Measurements from ENCODE around the gene CLVS2. TPM values are rescaled to one million over a fixed set of nuclear protein-coding genes. Genes with fewer than 3 reads are reported as not detected.

CLVS2 gene
- total RNA-seq, 2 donors from 2014 or later: not detected

DNA sequence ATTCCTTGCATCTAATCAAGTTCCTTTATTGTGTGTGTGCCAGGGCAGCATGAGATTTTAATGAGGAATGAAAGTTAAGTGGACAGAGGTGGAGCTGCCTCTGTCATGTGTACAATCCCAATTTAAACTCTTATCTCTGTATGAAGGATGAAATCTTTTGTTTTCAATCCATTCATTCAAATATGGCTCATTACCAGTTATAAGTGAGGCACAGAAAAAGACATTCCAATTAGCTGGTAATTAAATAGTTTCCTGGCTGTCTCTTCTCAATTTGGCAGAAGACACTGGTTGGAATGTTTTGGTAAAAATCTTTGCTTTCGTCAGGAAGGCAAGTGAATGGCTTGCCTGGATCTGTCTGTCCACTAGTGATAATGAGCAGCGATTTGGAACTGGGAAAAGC, 46.4 kb downstream of the CLVS2 start:
- Mint-ChIP-seq H3K27me3 (no peaks in the 10 kb centered on the region), H3K36me3 (ENCODE audit: low read depth) (no peaks in the 10 kb centered on the region), H3K4me3 (no peak overlapping the region), H3K4me1 (no peaks in the 10 kb centered on the region), H3K27ac (no peak overlapping the region)
- no peaks in the 10 kb centered on the region for H3K9me3 ChIP-seq (ENCODE audit: control insufficient read depth, low read length, poor library complexity, severe bottlenecking)
- ATAC-seq (no peak), DNase-seq (no peak)

DNA sequence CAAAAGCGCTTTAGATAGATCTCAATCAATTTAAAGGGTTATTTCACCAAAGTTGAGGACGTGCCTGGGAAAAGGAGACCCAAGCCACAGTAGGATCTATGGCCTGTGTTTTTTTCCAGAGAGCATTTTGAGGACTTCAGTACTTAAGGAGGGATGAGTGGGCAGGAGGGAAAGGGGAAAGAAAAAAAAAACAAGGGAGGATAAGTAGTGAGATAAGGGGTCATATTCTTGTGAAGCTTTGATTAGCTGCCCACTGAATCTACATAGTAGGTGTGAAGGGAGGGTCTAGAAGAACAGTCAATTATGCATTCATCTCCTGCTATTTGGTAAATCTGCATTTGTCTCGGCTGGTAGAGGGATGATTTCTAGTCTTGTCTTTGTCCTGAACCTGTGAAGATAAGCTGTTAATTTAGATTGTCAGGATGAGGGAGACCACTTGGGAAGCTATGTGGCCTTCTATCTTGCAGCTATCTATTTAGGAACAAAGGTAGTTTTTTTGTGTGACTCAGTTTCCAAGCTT, 48.4 kb downstream of the CLVS2 start:
- ATAC-seq: no peak
- Mint-ChIP-seq H3K27me3 (no peaks in the 10 kb centered on the region), H3K36me3 (ENCODE audit: low read depth) (no peaks in the 10 kb centered on the region), H3K4me1 (no peaks in the 10 kb centered on the region), H3K4me3 (no peak overlapping the region), H3K27ac (no peak overlapping the region)
- no peaks in the 10 kb centered on the region for H3K9me3 ChIP-seq (ENCODE audit: control insufficient read depth, low read length, poor library complexity, severe bottlenecking)
- DNase-seq: no peak

DNA sequence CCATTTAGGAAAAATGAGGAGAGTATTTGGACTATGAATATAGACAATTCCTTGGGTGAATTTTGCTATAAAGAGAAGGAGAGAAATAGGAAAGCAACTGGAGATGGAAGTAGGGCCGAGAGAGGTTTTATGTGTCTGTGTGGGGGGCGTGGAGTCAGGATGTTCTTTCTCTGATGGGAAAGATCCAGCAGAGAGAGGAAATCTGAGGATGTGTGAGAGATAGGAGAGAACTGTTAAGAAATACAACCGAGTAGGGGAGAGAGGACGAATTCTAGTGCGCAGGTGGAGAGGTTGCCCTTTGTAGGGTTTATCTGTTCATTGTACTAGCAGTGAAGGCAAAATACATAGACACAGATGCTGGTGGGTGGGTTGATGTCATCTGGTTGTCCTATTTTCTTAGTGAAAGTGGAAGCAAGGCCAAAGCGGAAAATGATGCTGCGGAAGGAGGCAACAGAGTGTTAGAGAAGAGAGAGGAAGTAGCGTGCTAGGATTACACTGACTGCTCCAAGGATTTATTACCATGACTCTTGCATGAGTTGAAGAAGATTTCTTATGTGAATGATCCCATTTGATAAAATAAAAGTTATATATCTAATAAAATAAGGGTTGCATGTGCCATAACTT, 57.7 kb downstream of the CLVS2 start:
- Mint-ChIP-seq H3K27me3 (no peaks in the 10 kb centered on the region), H3K4me1 (no peaks in the 10 kb centered on the region), H3K4me3 (no peak overlapping the region), H3K27ac (no peak overlapping the region), H3K36me3 (ENCODE audit: low read depth) (no peaks in the 10 kb centered on the region)
- ATAC-seq (no peak), DNase-seq (no peak)
- no peaks in the 10 kb centered on the region for H3K9me3 ChIP-seq (ENCODE audit: control insufficient read depth, low read length, poor library complexity, severe bottlenecking)

DNA sequence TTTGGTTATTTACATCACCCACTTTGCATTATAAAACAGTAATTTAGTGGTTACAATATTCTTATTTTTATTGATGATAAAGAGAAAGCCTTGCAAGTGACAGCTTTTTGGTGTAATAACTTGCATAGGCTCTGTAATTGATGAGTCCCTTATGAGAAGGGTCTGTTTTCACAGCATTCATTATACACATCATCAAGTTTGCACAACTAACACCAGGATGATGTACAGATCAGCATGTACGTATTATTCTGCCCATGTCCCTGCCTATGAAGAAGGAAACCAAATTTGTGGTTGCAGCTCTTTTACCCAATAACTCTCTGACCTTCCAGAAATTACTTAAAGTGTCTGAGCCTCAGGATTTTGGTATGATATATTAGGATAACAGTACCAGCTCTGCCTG, 59.2 kb downstream of the CLVS2 start:
- Mint-ChIP-seq H3K36me3 (ENCODE audit: low read depth) (no peaks in the 10 kb centered on the region), H3K4me1 (no peaks in the 10 kb centered on the region), H3K27me3 (no peaks in the 10 kb centered on the region), H3K27ac (no peak overlapping the region), H3K4me3 (no peak overlapping the region)
- H3K9me3 ChIP-seq (ENCODE audit: control insufficient read depth, low read length, poor library complexity, severe bottlenecking): no peaks in the 10 kb centered on the region
- ATAC-seq (no peak), DNase-seq (no peak)

DNA sequence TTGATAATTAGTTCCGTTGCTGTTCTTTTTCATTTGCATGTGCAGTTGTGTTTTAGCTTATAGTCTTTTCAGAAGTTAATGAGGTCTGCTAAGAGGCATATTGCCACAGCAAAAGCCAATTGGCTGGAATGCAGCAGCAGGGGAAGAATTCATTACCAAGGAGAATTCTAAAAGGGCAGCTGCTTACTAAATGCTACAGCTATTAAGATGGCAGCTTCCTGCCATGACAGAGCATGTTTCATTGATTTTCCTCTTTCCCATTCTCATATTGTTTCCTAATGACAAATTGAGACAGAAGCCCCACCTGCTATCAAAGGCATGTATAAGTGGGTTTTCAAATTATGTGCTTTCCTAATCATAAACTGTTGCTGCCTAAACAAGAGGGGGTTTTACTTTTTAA, 66.6 kb downstream of the CLVS2 start:
- DNase-seq: no peak

DNA sequence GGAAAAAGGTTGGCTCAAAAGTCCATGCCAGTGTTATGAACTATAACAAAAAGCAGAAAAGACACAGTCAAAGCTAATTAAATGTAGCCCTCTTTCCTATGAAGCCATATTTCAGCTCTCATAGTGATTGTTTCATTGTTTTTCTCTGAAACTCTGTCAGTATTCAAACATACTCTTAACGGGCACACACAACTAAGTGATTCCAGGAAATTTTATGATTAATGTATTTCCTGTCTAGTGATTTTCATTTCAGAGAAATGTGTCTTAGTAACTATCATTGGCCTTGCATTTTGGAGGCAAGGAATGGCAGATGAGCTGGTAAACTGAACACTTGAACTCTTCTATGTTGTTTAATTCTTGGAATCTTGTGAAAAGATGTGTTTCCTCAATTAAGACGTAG, 68.0 kb downstream of the CLVS2 start:
- H3K36me3 Mint-ChIP-seq (ENCODE audit: low read depth): no peaks in the 10 kb centered on the region
- no peak overlapping the region for H3K4me3 Mint-ChIP-seq
- no peaks in the 10 kb centered on the region for H3K9me3 ChIP-seq (ENCODE audit: control insufficient read depth, low read length, poor library complexity, severe bottlenecking)
- H3K4me1 Mint-ChIP-seq: no peaks in the 10 kb centered on the region
- no peaks in the 10 kb centered on the region for H3K27me3 Mint-ChIP-seq
- DNase-seq (no peak), ATAC-seq (no peak)
- no peak overlapping the region for H3K27ac Mint-ChIP-seq

More for the DNA sequence above, 66.6 kb downstream of the CLVS2 start:
- Mint-ChIP-seq H3K27me3 (no peaks in the 10 kb centered on the region), H3K36me3 (ENCODE audit: low read depth) (no peaks in the 10 kb centered on the region), H3K27ac (no peak overlapping the region), H3K4me3 (no peak overlapping the region), H3K4me1 (no peaks in the 10 kb centered on the region)
- no peaks in the 10 kb centered on the region for H3K9me3 ChIP-seq (ENCODE audit: control insufficient read depth, low read length, poor library complexity, severe bottlenecking)
- no peak for ATAC-seq

DNA sequence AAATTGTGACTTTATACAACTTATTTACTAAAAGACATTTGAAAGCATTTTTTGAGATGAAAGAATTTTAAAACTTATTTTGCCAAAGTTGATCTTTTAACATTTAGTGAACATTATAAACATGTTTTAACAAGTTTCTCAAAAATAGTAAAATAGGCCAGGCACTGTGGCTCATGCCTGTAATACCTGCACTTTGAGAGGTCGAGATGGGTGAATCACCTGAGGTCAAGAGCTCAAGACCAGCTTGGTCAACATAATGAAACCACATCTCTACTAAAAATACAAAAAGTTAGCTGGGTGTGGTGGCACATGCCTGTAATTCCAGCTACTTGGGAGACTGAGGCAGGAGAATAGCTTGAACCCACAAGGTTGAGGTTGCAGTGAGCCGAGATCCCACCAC, 78.6 kb downstream of the CLVS2 start:
- DNase-seq (no peak), ATAC-seq (no peak)
- no peaks in the 10 kb centered on the region for H3K9me3 ChIP-seq (ENCODE audit: control insufficient read depth, low read length, poor library complexity, severe bottlenecking)
- H3K27ac Mint-ChIP-seq: no peak overlapping the region
- H3K4me3 Mint-ChIP-seq: no peak overlapping the region
- H3K27me3 Mint-ChIP-seq: no peaks in the 10 kb centered on the region
- H3K36me3 Mint-ChIP-seq (ENCODE audit: low read depth): no peaks in the 10 kb centered on the region
- H3K4me1 Mint-ChIP-seq: no peaks in the 10 kb centered on the region

DNA sequence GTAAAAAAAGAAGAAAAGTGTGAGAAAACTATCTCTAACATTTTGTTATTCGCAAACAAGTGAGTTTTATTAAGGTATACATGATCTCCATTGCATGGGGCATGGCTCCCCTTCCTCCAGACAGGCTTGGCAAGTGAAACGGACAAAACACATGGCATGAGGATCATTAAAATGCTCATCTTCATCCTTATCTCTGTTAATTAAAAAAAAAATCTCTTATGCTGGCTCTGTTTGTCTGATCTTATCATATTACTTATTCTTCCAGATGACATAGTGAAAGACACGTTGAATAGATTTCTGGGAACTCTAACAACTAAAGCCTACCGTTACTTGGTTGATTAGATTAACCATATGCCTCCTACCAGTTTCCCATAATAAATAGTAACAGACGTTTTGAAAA, 89.4 kb downstream of the CLVS2 start:
- no peaks in the 10 kb centered on the region for H3K9me3 ChIP-seq (ENCODE audit: control insufficient read depth, low read length, poor library complexity, severe bottlenecking)
- H3K4me3 Mint-ChIP-seq: no peak overlapping the region
- DNase-seq (no peak), ATAC-seq (no peak)
- H3K36me3 Mint-ChIP-seq (ENCODE audit: low read depth): no peaks in the 10 kb centered on the region
- no peaks in the 10 kb centered on the region for H3K4me1 Mint-ChIP-seq
- H3K27ac Mint-ChIP-seq: no peak overlapping the region
- no peaks in the 10 kb centered on the region for H3K27me3 Mint-ChIP-seq

DNA sequence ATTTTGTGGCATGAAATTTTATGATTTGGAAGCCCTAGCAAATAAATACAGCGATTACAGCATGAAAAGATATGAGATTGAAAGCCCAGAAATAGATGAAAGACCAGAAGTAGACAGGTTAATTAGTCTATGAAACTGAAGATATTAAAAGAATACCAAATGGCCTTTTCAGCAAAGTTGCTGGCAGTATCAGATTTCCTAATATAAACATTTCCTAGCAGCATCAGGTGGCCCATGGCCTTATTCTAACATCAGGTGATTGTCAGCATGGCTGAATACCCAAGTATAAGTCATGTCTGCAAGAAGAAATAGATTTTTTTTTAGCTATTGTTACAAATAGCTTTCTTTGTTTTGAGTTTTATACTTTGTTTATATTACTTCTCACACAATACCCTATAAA, 93.2 kb downstream of the CLVS2 start:
- no peaks in the 10 kb centered on the region for H3K9me3 ChIP-seq (ENCODE audit: control insufficient read depth, low read length, poor library complexity, severe bottlenecking)
- no peaks in the 10 kb centered on the region for H3K36me3 Mint-ChIP-seq (ENCODE audit: low read depth)
- H3K27me3 Mint-ChIP-seq: no peaks in the 10 kb centered on the region
- H3K4me1 Mint-ChIP-seq: no peaks in the 10 kb centered on the region
- H3K27ac Mint-ChIP-seq: no peak overlapping the region
- DNase-seq (no peak), ATAC-seq (no peak)
- no peak overlapping the region for H3K4me3 Mint-ChIP-seq

DNA sequence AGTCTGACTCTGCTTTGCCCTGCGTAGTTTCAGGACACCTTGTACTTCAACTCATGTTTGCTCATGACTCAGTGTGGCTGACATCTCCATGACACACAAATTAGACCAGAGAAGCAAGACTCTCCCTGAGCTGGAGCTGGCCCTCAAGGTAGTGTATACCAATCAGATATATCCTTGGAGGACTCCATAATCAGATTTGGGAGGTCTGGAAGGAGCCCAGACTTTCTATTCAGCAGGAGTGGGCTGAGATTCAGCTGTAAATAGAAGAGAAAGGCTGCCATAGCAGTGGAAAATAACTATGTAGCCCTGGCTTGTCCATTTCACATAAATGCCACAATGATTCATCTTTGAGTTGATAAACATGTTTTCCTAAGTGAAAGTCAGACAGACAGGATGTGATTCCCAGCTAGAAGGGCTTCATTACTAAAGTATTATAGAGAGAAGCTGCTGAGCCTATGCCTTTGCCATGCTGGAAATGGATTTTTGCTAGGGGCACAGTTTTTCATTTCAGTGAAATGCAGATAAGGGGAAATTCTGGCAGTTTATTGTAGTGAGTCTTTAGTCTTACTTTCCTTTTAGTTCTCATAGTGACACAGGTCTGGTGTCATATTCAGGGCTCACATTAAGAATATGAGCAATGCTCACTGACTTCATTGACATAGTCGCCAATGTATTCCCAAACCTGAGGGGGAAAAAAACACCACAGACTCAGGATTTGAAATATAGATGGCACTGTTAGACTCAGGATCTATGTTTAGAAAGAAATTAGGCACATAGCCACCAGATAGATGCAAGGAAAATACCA, 95.3 kb downstream of the CLVS2 start:
- no peak overlapping the region for H3K4me3 Mint-ChIP-seq
- no peak for ATAC-seq

DNA sequence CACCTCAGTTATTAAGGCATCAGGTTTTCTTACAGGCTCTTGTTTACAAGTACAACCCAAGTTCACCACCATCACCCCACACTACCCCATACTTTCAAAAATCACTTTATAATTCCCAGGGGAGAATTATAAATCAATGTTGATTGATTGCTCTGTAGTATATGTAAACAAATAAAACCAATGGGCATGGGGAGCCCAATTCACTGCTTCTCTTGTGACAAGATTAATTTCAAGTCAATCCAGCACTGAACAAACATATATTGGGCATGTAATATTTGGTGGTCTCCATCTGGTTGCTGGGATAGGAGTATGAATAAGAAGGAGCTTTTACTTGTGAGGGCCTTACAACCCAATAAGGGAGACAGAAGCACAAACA, 95.8 kb downstream of the CLVS2 start:
- Mint-ChIP-seq H3K27me3 (no peaks in the 10 kb centered on the region), H3K4me1 (no peaks in the 10 kb centered on the region), H3K36me3 (ENCODE audit: low read depth) (no peaks in the 10 kb centered on the region), H3K4me3 (no peak overlapping the region), H3K27ac (no peak overlapping the region)
- DNase-seq: no peak
- H3K9me3 ChIP-seq (ENCODE audit: control insufficient read depth, low read length, poor library complexity, severe bottlenecking): no peaks in the 10 kb centered on the region
- ATAC-seq: no peak

More for the DNA sequence above, 95.3 kb downstream of the CLVS2 start:
- no peak for DNase-seq
- Mint-ChIP-seq H3K4me1 (no peaks in the 10 kb centered on the region), H3K36me3 (ENCODE audit: low read depth) (no peaks in the 10 kb centered on the region), H3K27me3 (no peaks in the 10 kb centered on the region), H3K27ac (no peak overlapping the region)
- no peaks in the 10 kb centered on the region for H3K9me3 ChIP-seq (ENCODE audit: control insufficient read depth, low read length, poor library complexity, severe bottlenecking)

DNA sequence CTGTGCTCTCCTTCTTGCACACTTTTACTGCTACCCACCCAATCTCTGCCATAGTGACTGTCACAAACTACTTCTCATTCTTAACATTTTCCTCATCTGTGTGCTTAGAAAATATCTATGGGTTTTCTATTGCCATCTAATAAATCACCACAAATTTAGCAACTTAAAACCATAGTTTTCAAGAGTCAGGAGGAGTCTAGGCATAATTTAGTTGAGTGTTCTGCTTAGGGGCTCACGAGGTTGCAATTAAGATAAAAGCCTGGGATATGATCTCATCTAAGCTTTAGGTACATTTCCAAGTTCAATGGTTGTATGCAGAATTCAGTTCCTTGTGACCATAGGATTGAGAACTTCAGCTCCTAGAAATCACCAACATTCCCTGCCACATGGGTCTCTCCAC, 98.8 kb downstream of the CLVS2 start:
- H3K27me3 Mint-ChIP-seq: no peaks in the 10 kb centered on the region
- no peak overlapping the region for H3K27ac Mint-ChIP-seq
- no peaks in the 10 kb centered on the region for H3K4me1 Mint-ChIP-seq
- no peaks in the 10 kb centered on the region for H3K9me3 ChIP-seq (ENCODE audit: control insufficient read depth, low read length, poor library complexity, severe bottlenecking)
- H3K4me3 Mint-ChIP-seq: no peak overlapping the region
- no peak for ATAC-seq
- no peaks in the 10 kb centered on the region for H3K36me3 Mint-ChIP-seq (ENCODE audit: low read depth)
- DNase-seq: no peak

DNA sequence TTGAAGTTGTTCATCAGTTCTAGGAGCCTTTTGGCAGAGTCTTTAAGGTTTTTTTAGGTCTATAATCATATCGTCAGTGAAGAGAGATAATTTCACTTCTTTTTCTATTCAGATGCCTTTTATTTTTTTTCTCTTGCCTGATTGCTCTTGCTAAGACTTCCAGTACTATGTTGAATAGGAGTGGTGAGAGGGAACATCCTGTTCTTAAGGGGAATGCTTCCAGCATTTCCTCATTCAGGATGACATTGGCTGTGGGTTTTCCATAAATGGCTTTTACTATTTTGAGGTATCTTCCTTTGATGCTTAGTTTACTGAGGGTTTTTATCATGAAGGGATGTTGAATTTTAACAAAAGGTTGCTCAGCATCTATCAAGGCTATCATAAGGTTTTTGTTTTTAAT, 109.5 kb downstream of the CLVS2 start:
- H3K36me3 Mint-ChIP-seq (ENCODE audit: low read depth): no peaks in the 10 kb centered on the region
- H3K9me3 ChIP-seq (ENCODE audit: control insufficient read depth, low read length, poor library complexity, severe bottlenecking): no peaks in the 10 kb centered on the region
- H3K27ac Mint-ChIP-seq: no peak overlapping the region
- DNase-seq (no peak), ATAC-seq (no peak)
- no peaks in the 10 kb centered on the region for H3K27me3 Mint-ChIP-seq
- no peaks in the 10 kb centered on the region for H3K4me1 Mint-ChIP-seq
- H3K4me3 Mint-ChIP-seq: no peak overlapping the region

DNA sequence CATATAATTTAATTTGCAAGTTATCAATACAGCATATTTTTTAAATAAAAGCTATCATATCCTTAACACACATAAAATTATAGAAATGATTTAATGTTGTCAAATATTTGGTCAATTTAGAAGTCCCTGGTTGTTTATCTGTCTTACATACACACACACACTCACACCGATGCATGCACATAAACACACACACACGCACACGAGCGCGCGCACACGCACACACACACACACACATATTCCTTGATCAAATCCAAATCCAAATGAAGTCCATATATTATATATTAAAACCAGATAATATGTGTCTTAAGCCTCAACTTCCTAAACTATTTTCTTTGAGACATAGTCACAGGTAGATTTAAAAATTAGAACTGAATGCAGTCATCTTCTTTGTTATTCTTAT, 120.3 kb downstream of the CLVS2 start:
- no peak for ATAC-seq
- no peak overlapping the region for H3K27ac Mint-ChIP-seq
- no peaks in the 10 kb centered on the region for H3K27me3 Mint-ChIP-seq
- no peak overlapping the region for H3K4me3 Mint-ChIP-seq
- H3K9me3 ChIP-seq (ENCODE audit: control insufficient read depth, low read length, poor library complexity, severe bottlenecking): no peaks in the 10 kb centered on the region
- no peak for DNase-seq
- H3K36me3 Mint-ChIP-seq (ENCODE audit: low read depth): no peaks in the 10 kb centered on the region
- no peaks in the 10 kb centered on the region for H3K4me1 Mint-ChIP-seq

Measured in T-helper 17 cell (primary cell).